Ovary (tissue), 9 donors: ENCODE measurements around the gene ZNF319. TPM values are rescaled to one million over a fixed set of nuclear protein-coding genes. Genes with fewer than 3 reads are reported as not detected.

Source experiments
- DNase-seq, 5 donors: peaks; one replicate each; pipeline ENCODE4 v3.0.0-alpha.2; 2019 to 2020
- H3K27ac ChIP-seq, 2 donors: fragments of 200-600 bp; one replicate each; pipeline versions ENCODE4 v1.5.1 to v1.8.0; 2019 to 2022
- H3K27me3 ChIP-seq: fragments of 200-600 bp; one replicate; pipeline ENCODE4 v1.8.0; 2022
- H3K36me3 ChIP-seq: fragments of 200-600 bp; sonication (generic); one replicate; pipeline ENCODE4 v1.5.1; 2019
- H3K4me1 ChIP-seq: one replicate; pipeline ENCODE4 v1.8.1; 2013; ENCODE audit warnings: mild to moderate bottlenecking, moderate library complexity; ENCODE audit not compliant: insufficient read depth
- H3K4me3 ChIP-seq: fragments of 200-600 bp; sonication (generic); one replicate; pipeline ENCODE4 v1.5.1; 2017
- H3K9me3 ChIP-seq, 2 donors: fragments of 200-600 bp in 1 of 2; sonication (generic) in 1 of 2; one replicate each; pipeline versions ENCODE4 v1.5.1 to v1.8.1; 2013 to 2019; ENCODE audit warnings: mild to moderate bottlenecking in 1 of 2, moderate library complexity in 1 of 2
- CTCF ChIP-seq, 3 donors: fragments of 450-650 bp in 2 of 3; fragments of 200-600 bp in 1 of 3; IDR thresholded peaks; one replicate each; pipeline versions ENCODE4 v1.5.1 to v1.8.0; 2016 to 2022; ENCODE audit warnings: antibody characterized with exemption in 3 of 3, mild to moderate bottlenecking in 1 of 3
- EP300 ChIP-seq: sonication (generic); formaldehyde crosslinking; IDR thresholded peaks from one replicate; pipeline ENCODE4 v1.6.1; 2017; ENCODE audit warnings: antibody characterized with exemption
- POLR2A ChIP-seq: fragments of 450-650 bp; IDR thresholded peaks from one replicate; pipeline ENCODE4 v1.6.1; 2017; ENCODE audit warnings: antibody characterized with exemption, mild to moderate bottlenecking, moderate library complexity
- WGBS, 3 donors: extraction: QIAGEN DNeasy Blood & Tissue Kit in 1 of 3; methylation state at CpG; one replicate each; pipeline versions ENCODE4 v1.1.5 to v1.1.7; 2013 to 2017; 5-methylcytosine and 5-hydroxymethylcytosine counted together
- intact Hi-C, 4 donors: fragments of 100-400 bp; cut with DNase I; formaldehyde crosslinking; loops; one replicate each; pipeline versions ENCODE4 v1.11.0 to v1.15.1; 2022 to 2023
- polyA plus RNA-seq, 2 donors: library from polyadenylated mRNA; stranded (reverse); fragments of 200-250 nt in 1 of 2; fragments of 350-450 nt in 1 of 2; fragmentation: Illumina TruSeq in 1 of 2; extraction: RNeasy Lipid Tissue Mini Kit (QIAGEN cat#74804) in 1 of 2; gene quantifications; one replicate each; pipeline ENCODE4 v1.2.3, GENCODE V29; 2013 to 2014
- total RNA-seq, 7 donors: library from RNA; depleted of rRNA in 2 of 7; stranded (reverse); fragments of >200 nt in 2 of 7; fragmentation: NEBNext Ultra II Directional in 3 of 7; extraction: Animal tissue kit (Norgen Biotek cat#: 25700) in 3 of 7; gene quantifications; one replicate each; pipeline versions ENCODE4 v1.1.0 to v1.2.4, GENCODE V29; 2016 to 2023
- donor health status: DM: no; HTN: no; CAD: no; lungs with moderate emphysema.
- donor health status: DM: no; HTN: no; CAD: no.
- donor health status: Bipolar disorder and iron deficiency.
- donor health status: DM: yes; HTN: yes; CAD: no.
- donor health status: DM: no; HTN: no; CAD: no.
- donor health status: DM: yes; HTN: yes; CAD: no.

Gene ZNF319
- total and polyA plus RNA-seq, 9 donors = 5.6 to 17.8 (median 12.9) TPM

GRCh38 chr16:58034774-58035173 lies 34.3 kb upstream of the ZNF319 start:
- H3K36me3 ChIP-seq = no peaks in the 10 kb centered on the region
- no peak overlapping the region for H3K27ac ChIP-seq
- intact Hi-C loops = no loop called here
- H3K27me3 ChIP-seq = no peaks in the 10 kb centered on the region
- H3K4me1 ChIP-seq = no peaks in the 10 kb centered on the region
- DNase-seq = no peak
- H3K4me3 ChIP-seq = no peak overlapping the region
- no peak for TF ChIP-seq EP300
- TF ChIP-seq POLR2A = no peak
- no peak for TF ChIP-seq CTCF (IDR thresholded peaks at IDR 0.05)
- no peaks in the 10 kb centered on the region for H3K9me3 ChIP-seq
- WGBS, 3 donors = 71 to 76% (median 71%) methylated on average over 11 of the region's 11 CpGs

GRCh38 chr16:58034128-58034685 lies 33.7 kb upstream of the ZNF319 start:
- 86 to 92% (median 90%) methylated on average over 14 of the region's 14 CpGs for WGBS, 3 donors
- H3K36me3 ChIP-seq = no peaks in the 10 kb centered on the region
- DNase-seq = no peak
- no peaks in the 10 kb centered on the region for H3K4me1 ChIP-seq
- TF ChIP-seq POLR2A (no peak), CTCF (IDR thresholded peaks at IDR 0.05) (no peak), EP300 (no peak)
- H3K27ac ChIP-seq = no peak overlapping the region
- H3K27me3 ChIP-seq = no peaks in the 10 kb centered on the region
- no peak overlapping the region for H3K4me3 ChIP-seq
- H3K9me3 ChIP-seq = no peaks in the 10 kb centered on the region
- intact Hi-C loops = no loop called here

- intact Hi-C loops = no loop called here
- 8 to 16% (median 11%) methylated on average over 12 to 15 of the region's 15 CpGs for WGBS, 3 donors
- TF ChIP-seq CTCF (IDR thresholded peaks at IDR 0.05) (no peak), POLR2A (no peak), EP300 (no peak)
- Histone ChIP-seq H3K36me3 (no peaks in the 10 kb centered on the region), H3K27me3 (no peaks in the 10 kb centered on the region), H3K4me1 (no peaks in the 10 kb centered on the region), H3K27ac (no peak overlapping the region), H3K9me3 (no peaks in the 10 kb centered on the region), H3K4me3 (no peak overlapping the region)
- peak in 1 of 5 donors; percentile 50 for DNase-seq
These were observed 32.3 kb upstream of the ZNF319 start for GRCh38 chr16:58032710-58033293.

GRCh38 chr16:58031016-58031800 lies 30.7 kb upstream of the ZNF319 start:
- no peaks in the 10 kb centered on the region for H3K9me3 ChIP-seq
- TF ChIP-seq CTCF (IDR thresholded peaks at IDR 0.05) = no peak
- TF ChIP-seq EP300 = no peak
- no peak for TF ChIP-seq POLR2A
- no peaks in the 10 kb centered on the region for H3K27me3 ChIP-seq
- intact Hi-C loops = no loop called here
- H3K36me3 ChIP-seq = no peaks in the 10 kb centered on the region
- H3K4me1 ChIP-seq = peaks cover 5% of the 10 kb centered on the region
- no peak overlapping the region for H3K27ac ChIP-seq
- no peak overlapping the region for H3K4me3 ChIP-seq
- 60 to 69% (median 64%) methylated on average over 14 of the region's 14 CpGs for whole genome bisulfite sequencing, 3 donors
- DNase-seq = no peak
